ENCODE data around the gene PIWIL4.

Gene PIWIL4

DNA sequence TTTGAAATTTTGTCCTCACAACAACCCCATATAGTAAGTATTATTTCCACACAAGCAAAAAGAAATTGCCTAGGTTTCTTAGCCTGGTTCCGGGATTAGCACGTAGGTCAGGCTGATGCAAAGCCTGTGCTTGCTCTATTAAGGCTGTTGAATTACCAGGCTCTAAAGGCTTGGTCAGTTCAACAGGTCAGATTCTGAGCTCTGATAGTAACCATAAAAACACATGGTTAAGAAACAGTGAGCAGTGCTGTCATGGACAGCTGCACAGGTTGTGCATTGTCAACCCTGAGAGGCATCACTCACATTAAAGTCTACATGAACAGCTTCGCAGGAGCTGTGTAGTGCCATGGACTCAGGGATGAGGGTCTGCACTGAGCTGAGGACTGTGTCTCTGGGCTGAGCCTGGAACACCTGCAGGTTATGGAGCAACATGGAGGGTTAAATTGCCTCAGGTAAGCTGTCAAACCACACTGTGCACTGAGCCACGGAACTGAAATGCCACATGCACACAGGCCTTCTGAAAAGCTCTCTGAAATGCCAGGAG, 98.0 kb downstream of the PIWIL4 start:
- Histone ChIP-seq H3K4me3 (ENCODE audit: low read depth in 1 of 2, low read length in 2 of 2) (no peak overlapping the region), H3K27ac (ENCODE audit: low read length) (no peak overlapping the region), H3K4me2 (ENCODE audit: insufficient read depth, low read length) (no peak overlapping the region), H3K27me3 (ENCODE audit: insufficient read depth, low read length, poor library complexity) (peaks cover 19% of the 10 kb centered on the region), H4K20me1 (ENCODE audit: insufficient read depth, low read length) (no peaks in the 10 kb centered on the region), H3K79me2 (ENCODE audit: insufficient read depth, low read length) (no peaks in the 10 kb centered on the region), H3K4me1 (ENCODE audit: insufficient read depth, low read length) (no peaks in the 10 kb centered on the region), H3K36me3 (ENCODE audit: insufficient read depth, low read length) (no peaks in the 10 kb centered on the region), H3K9me3 (ENCODE audit: insufficient read depth, low read length, severe bottlenecking) (no peaks in the 10 kb centered on the region), H3K9ac (ENCODE audit: low read depth, low read length) (no peak overlapping the region), H2AFZ (ENCODE audit: low read depth, low read length) (no peak overlapping the region)
- TF ChIP-seq, protein P1, sequence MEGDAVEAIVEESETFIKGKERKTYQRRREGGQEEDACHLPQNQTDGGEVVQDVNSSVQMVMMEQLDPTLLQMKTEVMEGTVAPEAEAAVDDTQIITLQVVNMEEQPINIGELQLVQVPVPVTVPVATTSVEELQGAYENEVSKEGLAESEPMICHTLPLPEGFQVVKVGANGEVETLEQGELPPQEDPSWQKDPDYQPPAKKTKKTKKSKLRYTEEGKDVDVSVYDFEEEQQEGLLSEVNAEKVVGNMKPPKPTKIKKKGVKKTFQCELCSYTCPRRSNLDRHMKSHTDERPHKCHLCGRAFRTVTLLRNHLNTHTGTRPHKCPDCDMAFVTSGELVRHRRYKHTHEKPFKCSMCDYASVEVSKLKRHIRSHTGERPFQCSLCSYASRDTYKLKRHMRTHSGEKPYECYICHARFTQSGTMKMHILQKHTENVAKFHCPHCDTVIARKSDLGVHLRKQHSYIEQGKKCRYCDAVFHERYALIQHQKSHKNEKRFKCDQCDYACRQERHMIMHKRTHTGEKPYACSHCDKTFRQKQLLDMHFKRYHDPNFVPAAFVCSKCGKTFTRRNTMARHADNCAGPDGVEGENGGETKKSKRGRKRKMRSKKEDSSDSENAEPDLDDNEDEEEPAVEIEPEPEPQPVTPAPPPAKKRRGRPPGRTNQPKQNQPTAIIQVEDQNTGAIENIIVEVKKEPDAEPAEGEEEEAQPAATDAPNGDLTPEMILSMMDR (IDR thresholded peaks at IDR 0.05; ENCODE audit: borderline replicate concordance, extremely low read depth, low read length, poor library complexity, severe bottlenecking): no peak
- no peak for TF ChIP-seq EZH2 (IDR thresholded peaks at IDR 0.05; ENCODE audit: borderline replicate concordance, low read depth, low read length, severe bottlenecking)
- ATAC-seq (ENCODE audit: insufficient read depth, low read depth): no peak
- no peak for DNase-seq

DNA sequence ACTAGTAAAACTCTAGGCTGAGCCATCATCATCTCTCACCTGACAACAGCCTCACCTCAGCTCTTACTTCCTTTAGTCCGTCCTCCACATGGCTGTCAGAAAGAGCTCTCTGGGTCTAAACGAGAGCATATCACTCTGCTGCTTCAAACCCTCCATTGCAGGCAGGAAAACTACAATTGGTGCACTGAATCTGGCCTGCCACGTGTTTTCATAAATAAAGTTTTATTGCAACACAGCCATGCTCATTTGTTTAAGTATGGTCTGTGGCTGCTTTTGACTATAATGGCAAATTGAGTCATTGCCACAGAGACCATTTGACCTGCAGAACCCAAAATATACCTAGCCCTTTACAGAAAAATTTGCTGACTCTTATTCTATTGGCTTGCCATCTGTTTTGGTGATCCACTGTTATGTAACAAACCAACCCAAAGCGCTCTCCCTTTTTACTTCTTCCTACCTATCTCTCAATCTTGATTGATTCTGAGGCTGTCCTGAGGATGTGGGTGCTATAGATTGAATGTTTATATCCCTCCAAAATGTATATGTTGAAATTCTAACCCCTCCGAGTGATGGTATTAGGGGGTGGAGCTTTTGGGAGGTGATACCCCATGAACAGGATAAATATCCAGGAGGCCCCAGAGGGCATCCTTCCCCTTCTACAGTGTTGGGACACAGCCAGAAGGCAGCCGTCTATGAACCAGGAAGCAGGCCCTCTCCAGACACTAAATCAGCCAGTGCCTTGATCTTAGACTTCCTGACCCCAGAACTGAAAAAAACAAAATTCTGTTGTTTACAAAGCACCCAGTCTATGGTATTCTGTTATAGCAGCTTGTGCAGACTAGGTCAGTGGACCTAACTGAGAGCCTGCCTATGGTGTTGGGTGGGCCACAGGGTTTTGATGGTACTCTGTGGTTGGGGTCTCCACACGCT, 99.9 kb downstream of the PIWIL4 start:
- Histone ChIP-seq H3K4me3 (ENCODE audit: low read depth in 1 of 2, low read length in 2 of 2) (no peak overlapping the region), H3K27me3 (ENCODE audit: insufficient read depth, low read length, poor library complexity) (peaks cover 15% of the 10 kb centered on the region), H4K20me1 (ENCODE audit: insufficient read depth, low read length) (no peaks in the 10 kb centered on the region), H3K27ac (ENCODE audit: low read length) (no peak overlapping the region), H3K36me3 (ENCODE audit: insufficient read depth, low read length) (no peaks in the 10 kb centered on the region), H3K79me2 (ENCODE audit: insufficient read depth, low read length) (no peaks in the 10 kb centered on the region), H2AFZ (ENCODE audit: low read depth, low read length) (no peak overlapping the region), H3K4me2 (ENCODE audit: insufficient read depth, low read length) (no peak overlapping the region), H3K9ac (ENCODE audit: low read depth, low read length) (no peak overlapping the region), H3K9me3 (ENCODE audit: insufficient read depth, low read length, severe bottlenecking) (peaks cover 5% of the 10 kb centered on the region), H3K4me1 (ENCODE audit: insufficient read depth, low read length) (no peaks in the 10 kb centered on the region)
- TF ChIP-seq, protein P1 (IDR thresholded peaks at IDR 0.05; ENCODE audit: borderline replicate concordance, extremely low read depth, low read length, poor library complexity, severe bottlenecking): no peak
- no peak for TF ChIP-seq EZH2 (IDR thresholded peaks at IDR 0.05; ENCODE audit: borderline replicate concordance, low read depth, low read length, severe bottlenecking)
- DNase-seq (no peak), ATAC-seq (ENCODE audit: insufficient read depth, low read depth) (no peak)

DNA sequence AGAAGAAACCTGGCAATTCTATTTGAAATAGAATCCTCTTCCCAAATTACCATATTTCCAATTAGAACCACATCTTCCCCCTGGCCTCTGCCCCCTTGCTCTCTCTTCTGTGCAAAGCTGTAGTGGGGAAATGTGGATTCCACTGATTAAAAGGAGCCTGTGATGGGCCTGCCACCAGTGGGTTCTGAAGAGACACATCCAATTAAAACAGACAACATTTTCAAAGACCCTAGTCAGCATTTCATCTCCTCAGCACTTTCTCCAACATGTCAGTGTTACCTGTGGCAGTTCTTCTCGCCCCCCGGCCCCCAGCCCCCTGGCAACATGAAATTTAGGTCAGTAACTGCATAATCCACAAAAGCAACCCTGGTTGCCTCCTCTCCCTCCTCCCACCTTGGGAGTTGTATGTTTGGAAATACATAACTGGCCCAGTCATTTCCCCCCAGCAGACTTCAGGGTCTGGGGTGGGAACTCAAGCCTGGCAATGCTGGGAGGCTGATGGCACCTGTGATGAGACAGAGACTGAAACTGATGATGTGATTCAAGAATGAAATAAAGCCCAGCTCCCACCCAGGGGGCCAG, 101.1 kb downstream of the PIWIL4 start:
- H3K36me3 ChIP-seq (ENCODE audit: insufficient read depth, low read length): no peaks in the 10 kb centered on the region
- ATAC-seq (ENCODE audit: insufficient read depth, low read depth) (no peak), DNase-seq (no peak)
- peaks cover 9% of the 10 kb centered on the region for H3K9me3 ChIP-seq (ENCODE audit: insufficient read depth, low read length, severe bottlenecking)
- H3K4me1 ChIP-seq (ENCODE audit: insufficient read depth, low read length): no peaks in the 10 kb centered on the region
- H4K20me1 ChIP-seq (ENCODE audit: insufficient read depth, low read length): no peaks in the 10 kb centered on the region
- H3K4me2 ChIP-seq (ENCODE audit: insufficient read depth, low read length): no peak overlapping the region
- H3K27me3 ChIP-seq (ENCODE audit: insufficient read depth, low read length, poor library complexity): peaks cover 12% of the 10 kb centered on the region
- H3K79me2 ChIP-seq (ENCODE audit: insufficient read depth, low read length): no peaks in the 10 kb centered on the region
- no peak overlapping the region for H3K27ac ChIP-seq (ENCODE audit: low read length)
- H2AFZ ChIP-seq (ENCODE audit: low read depth, low read length): no peak overlapping the region
- TF ChIP-seq, protein P1 (IDR thresholded peaks at IDR 0.05; ENCODE audit: borderline replicate concordance, extremely low read depth, low read length, poor library complexity, severe bottlenecking): no peak
- TF ChIP-seq EZH2 (IDR thresholded peaks at IDR 0.05; ENCODE audit: borderline replicate concordance, low read depth, low read length, severe bottlenecking): no peak
- H3K4me3 ChIP-seq (ENCODE audit: low read depth in 1 of 2, low read length in 2 of 2): no peak overlapping the region
- no peak overlapping the region for H3K9ac ChIP-seq (ENCODE audit: low read depth, low read length)
